ENCODE data around the gene RACK1. TPM values are rescaled to one million over a fixed set of nuclear protein-coding genes. Genes with fewer than 3 reads are reported as not detected.
"Not testable (repeated sequence)": the region's sequence is repeated elsewhere in the genome, so short reads cannot be mapped to it uniquely, and the experiment has no call there.

RACK1 gene
- total and polyA plus RNA-seq, 2 donors from 2014 or later, result 1,240 to 1,699 TPM

DNA sequence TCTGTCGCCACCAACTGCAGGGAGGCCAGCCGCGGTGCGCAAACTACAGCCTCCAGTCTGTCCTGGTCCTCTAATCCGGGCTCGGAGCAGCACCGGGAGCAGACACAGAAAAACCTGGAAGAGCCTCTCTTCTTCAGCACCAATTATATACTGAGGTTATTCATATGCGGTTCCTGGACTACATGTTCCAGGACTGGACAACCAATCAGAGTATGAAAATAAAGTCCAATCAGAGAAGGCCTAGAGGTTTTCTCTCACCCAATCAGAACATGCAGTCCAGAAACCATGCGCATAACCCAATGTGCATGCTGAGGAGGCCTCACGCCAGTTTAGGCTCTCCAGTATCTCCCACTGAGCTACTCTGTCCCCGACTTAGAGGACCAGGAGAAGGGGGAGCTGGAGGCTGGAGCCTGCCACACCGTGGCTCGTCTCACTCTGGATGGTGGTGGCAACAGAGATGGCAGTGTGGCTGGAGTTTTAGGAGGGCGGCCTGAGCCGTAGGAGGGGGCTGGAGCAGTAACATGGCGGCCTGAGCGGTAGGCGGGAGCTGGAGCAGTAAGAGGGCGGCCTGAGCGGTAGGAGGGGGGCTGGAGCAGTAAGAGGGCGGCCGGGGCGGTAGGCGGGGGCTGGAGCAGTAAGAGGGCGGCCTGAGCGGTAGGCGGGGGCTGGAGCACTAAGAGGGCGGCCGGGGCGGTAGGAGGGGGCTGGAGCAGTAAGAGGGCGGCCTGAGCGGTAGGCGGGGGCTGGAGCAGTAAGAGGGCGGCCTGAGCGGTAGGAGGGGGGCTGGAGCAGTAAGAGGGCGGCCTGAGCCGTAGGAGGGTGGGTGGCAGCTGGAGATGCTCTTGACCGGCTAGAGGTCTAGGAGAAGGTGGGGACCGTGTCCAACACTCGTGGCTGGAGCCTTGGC, 37.6 kb upstream of the RACK1 start:
- DNase-seq (no peak), FAIRE-seq (no peak)
- H3K4me3 ChIP-seq (ENCODE audit: low read length in 3 of 3), result no peak overlapping the region
- H3K27me3 ChIP-seq (ENCODE audit: control insufficient read depth, insufficient read depth, low read length), result no peaks in the 10 kb centered on the region
- no peaks in the 10 kb centered on the region for H3K9me3 ChIP-seq (ENCODE audit: control insufficient read depth in 2 of 3, insufficient read depth in 1 of 3, low read length in 3 of 3)
- no peaks in the 10 kb centered on the region for H3K36me3 ChIP-seq (ENCODE audit: control insufficient read depth in 2 of 3, insufficient read depth in 3 of 3, low read length in 3 of 3)
- no peak overlapping the region for H3K27ac ChIP-seq (ENCODE audit: low read depth in 2 of 2, low read length in 2 of 2)
- H3K4me1 ChIP-seq (ENCODE audit: control insufficient read depth in 2 of 3, insufficient read depth in 2 of 3, low read depth in 1 of 3, low read length in 3 of 3), result no peaks in the 10 kb centered on the region
- TF ChIP-seq, protein P1, sequence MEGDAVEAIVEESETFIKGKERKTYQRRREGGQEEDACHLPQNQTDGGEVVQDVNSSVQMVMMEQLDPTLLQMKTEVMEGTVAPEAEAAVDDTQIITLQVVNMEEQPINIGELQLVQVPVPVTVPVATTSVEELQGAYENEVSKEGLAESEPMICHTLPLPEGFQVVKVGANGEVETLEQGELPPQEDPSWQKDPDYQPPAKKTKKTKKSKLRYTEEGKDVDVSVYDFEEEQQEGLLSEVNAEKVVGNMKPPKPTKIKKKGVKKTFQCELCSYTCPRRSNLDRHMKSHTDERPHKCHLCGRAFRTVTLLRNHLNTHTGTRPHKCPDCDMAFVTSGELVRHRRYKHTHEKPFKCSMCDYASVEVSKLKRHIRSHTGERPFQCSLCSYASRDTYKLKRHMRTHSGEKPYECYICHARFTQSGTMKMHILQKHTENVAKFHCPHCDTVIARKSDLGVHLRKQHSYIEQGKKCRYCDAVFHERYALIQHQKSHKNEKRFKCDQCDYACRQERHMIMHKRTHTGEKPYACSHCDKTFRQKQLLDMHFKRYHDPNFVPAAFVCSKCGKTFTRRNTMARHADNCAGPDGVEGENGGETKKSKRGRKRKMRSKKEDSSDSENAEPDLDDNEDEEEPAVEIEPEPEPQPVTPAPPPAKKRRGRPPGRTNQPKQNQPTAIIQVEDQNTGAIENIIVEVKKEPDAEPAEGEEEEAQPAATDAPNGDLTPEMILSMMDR (IDR thresholded peaks at IDR 0.05; ENCODE audit: borderline replicate concordance, extremely low read depth, insufficient read depth), result no peak
- intact Hi-C loops (cut with DNase I), result no loop called here
- no peak overlapping the region for H3K9ac ChIP-seq (ENCODE audit: low read length in 3 of 3)

DNA sequence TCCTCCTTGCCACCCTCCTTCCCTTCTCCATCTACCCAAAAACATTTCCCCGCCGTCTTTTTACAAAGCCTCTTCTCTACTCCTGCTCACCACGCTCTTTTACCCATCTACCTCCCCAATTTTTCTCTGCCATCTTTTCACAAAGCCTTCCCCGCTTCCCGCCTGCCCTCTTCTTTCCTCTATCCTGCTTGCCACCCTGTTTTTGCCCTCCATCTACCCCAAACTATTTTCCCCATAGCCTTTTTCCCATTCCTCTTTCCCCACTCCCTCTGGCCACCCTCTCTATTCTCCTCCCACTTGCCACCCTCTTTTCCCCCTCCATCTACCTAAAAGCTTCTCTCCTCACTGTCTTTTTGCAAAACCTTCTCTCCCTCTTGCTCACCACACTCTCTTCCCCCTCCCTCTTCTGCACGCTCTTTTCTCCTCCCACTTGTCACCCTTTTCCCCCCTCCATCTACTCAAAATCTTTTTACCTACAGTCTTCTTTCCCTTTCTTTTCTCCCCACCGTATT, 36.6 kb upstream of the RACK1 start:
- TF ChIP-seq, protein P1 (IDR thresholded peaks at IDR 0.05; ENCODE audit: borderline replicate concordance, extremely low read depth, insufficient read depth), result no peak
- FAIRE-seq, result no peak
- intact Hi-C loops (cut with DNase I), result no loop called here

DNA sequence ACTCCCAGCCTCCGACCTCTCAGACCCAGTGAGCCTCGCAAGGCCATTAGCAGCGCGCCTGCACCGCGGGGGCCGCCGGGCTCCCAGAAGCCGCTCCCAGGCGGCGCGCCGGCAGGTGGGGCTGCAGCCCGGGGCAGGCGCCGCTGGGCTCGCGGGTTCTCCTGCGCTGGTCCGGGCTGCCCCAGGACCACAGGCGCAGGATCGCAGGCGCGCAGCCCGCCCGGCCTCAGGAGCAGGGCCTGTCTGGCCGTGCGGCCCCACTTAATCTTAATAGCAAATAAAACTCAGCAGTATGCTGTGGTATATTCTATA, 29.7 kb upstream of the RACK1 start:
- H3K4me3 ChIP-seq (ENCODE audit: low read length in 3 of 3); H3K9ac ChIP-seq (ENCODE audit: low read length in 3 of 3); H3K36me3 ChIP-seq (ENCODE audit: control insufficient read depth in 2 of 3, insufficient read depth in 3 of 3, low read length in 3 of 3); H3K27ac ChIP-seq (ENCODE audit: low read depth in 2 of 2, low read length in 2 of 2); H3K4me1 ChIP-seq (ENCODE audit: control insufficient read depth in 2 of 3, insufficient read depth in 2 of 3, low read depth in 1 of 3, low read length in 3 of 3); H3K9me3 ChIP-seq (ENCODE audit: control insufficient read depth in 2 of 3, insufficient read depth in 1 of 3, low read length in 3 of 3); FAIRE-seq; H3K27me3 ChIP-seq (ENCODE audit: control insufficient read depth, insufficient read depth, low read length); intact Hi-C loops (cut with DNase I): not testable (repeated sequence)
- peak in 2 of 5 donors; percentile 27 to 32 for DNase-seq

More for the DNA sequence above, 36.6 kb upstream of the RACK1 start:
- Histone ChIP-seq H3K4me1 (ENCODE audit: control insufficient read depth in 2 of 3, insufficient read depth in 2 of 3, low read depth in 1 of 3, low read length in 3 of 3) (no peaks in the 10 kb centered on the region), H3K9me3 (ENCODE audit: control insufficient read depth in 2 of 3, insufficient read depth in 1 of 3, low read length in 3 of 3) (no peaks in the 10 kb centered on the region), H3K4me3 (ENCODE audit: low read length in 3 of 3) (no peak overlapping the region), H3K9ac (ENCODE audit: low read length in 3 of 3) (no peak overlapping the region), H3K27me3 (ENCODE audit: control insufficient read depth, insufficient read depth, low read length) (no peaks in the 10 kb centered on the region), H3K27ac (ENCODE audit: low read depth in 2 of 2, low read length in 2 of 2) (no peak overlapping the region), H3K36me3 (ENCODE audit: control insufficient read depth in 2 of 3, insufficient read depth in 3 of 3, low read length in 3 of 3) (no peaks in the 10 kb centered on the region)
- DNase-seq, result no peak

DNA sequence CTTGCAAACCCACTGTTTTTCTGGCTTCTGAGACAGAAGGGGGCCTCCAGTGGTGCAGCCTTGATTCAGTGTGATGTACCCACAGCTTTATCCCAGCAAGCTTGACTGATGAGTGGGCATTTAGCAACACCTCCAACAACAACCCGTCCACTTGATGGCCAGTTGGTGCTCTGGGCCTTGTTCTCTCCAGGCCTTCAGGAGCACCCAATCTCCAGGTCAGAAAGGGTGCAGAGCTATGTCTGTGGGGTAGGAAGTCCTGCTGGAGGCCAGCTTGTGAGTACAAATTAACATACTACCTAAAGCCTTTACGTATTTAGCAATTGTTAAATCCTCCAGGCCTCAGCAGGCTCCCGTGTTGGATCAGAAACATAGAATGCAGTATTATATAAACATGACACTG, 27.4 kb upstream of the RACK1 start:
- Histone ChIP-seq H3K4me1 (ENCODE audit: control insufficient read depth in 2 of 3, insufficient read depth in 2 of 3, low read depth in 1 of 3, low read length in 3 of 3) (no peaks in the 10 kb centered on the region), H3K27ac (ENCODE audit: low read depth in 2 of 2, low read length in 2 of 2) (no peak overlapping the region), H3K4me3 (ENCODE audit: low read length in 3 of 3) (no peak overlapping the region), H3K36me3 (ENCODE audit: control insufficient read depth in 2 of 3, insufficient read depth in 3 of 3, low read length in 3 of 3) (peaks cover 0 to 2% (median 0%) of the 10 kb centered on the region in 3 donors), H3K9me3 (ENCODE audit: control insufficient read depth in 2 of 3, insufficient read depth in 1 of 3, low read length in 3 of 3) (no peaks in the 10 kb centered on the region), H3K27me3 (ENCODE audit: control insufficient read depth, insufficient read depth, low read length) (no peaks in the 10 kb centered on the region), H3K9ac (ENCODE audit: low read length in 3 of 3) (no peak overlapping the region)
- DNase-seq, result no peak
- TF ChIP-seq, protein P1 (IDR thresholded peaks at IDR 0.05; ENCODE audit: borderline replicate concordance, extremely low read depth, insufficient read depth), result no peak
- intact Hi-C loops (cut with DNase I), result no loop called here
- FAIRE-seq, result no peak

DNA sequence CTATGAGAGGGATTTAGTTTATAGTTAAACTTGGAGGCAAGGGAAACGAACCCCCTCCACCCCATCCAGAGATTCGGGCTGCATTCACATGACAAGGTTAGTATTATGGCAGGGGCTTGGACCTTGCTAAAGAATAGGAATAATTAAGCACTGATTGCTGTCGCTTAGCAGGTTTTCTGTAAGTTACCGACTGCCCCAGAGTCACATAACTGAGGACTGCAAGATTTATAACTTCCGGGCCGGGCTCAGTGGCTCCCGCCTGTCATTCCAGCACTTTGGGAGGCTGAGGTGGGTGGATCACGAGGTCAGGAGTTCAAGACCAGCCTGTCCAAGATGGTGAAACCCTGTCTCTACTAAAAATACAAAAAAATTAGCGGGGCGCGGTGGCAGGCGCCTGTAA, 24.2 kb upstream of the RACK1 start:
- H3K9ac ChIP-seq (ENCODE audit: low read length in 3 of 3); H3K4me1 ChIP-seq (ENCODE audit: control insufficient read depth in 2 of 3, insufficient read depth in 2 of 3, low read depth in 1 of 3, low read length in 3 of 3); H3K9me3 ChIP-seq (ENCODE audit: control insufficient read depth in 2 of 3, insufficient read depth in 1 of 3, low read length in 3 of 3); H3K27ac ChIP-seq (ENCODE audit: low read depth in 2 of 2, low read length in 2 of 2); FAIRE-seq; H3K27me3 ChIP-seq (ENCODE audit: control insufficient read depth, insufficient read depth, low read length); H3K36me3 ChIP-seq (ENCODE audit: control insufficient read depth in 2 of 3, insufficient read depth in 3 of 3, low read length in 3 of 3); intact Hi-C loops (cut with DNase I); H3K4me3 ChIP-seq (ENCODE audit: low read length in 3 of 3): not testable (repeated sequence)
- peak in 2 of 5 donors; percentile 45 to 46 for DNase-seq

DNA sequence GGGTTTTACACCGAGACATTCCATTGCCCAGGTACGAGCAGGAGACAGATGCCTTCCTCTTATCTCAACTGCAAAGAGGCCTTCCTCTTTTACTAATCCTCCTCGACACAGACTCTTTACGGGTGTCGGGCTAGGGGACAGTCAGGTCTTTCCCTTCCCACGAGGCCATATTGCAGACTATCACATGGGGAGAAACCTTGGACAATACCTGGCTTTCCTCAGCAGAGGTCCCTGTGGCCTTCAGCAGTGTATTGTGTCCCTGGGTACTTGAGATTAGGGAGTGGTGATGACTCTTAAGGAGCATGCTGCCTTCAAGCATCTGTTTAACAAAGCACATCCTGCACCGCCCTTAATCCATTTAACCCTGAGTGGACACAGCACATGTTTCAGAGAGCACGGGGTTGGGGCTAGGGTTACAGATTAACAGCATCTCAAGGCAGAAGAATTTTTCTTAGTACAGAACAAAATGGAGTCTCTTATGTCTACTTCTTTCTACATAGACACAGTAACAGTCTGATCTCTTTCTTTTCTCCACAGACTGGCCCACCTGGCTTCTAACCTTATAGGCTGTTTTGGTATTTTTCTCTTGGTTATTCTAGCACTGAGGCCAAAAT, 23.7 kb upstream of the RACK1 start:
- not testable (repeated sequence) for FAIRE-seq

More for the DNA sequence above, 23.7 kb upstream of the RACK1 start:
- H3K4me1 ChIP-seq (ENCODE audit: control insufficient read depth in 2 of 3, insufficient read depth in 2 of 3, low read depth in 1 of 3, low read length in 3 of 3); intact Hi-C loops (cut with DNase I); H3K36me3 ChIP-seq (ENCODE audit: control insufficient read depth in 2 of 3, insufficient read depth in 3 of 3, low read length in 3 of 3); H3K27ac ChIP-seq (ENCODE audit: low read depth in 2 of 2, low read length in 2 of 2); H3K9ac ChIP-seq (ENCODE audit: low read length in 3 of 3); DNase-seq; H3K9me3 ChIP-seq (ENCODE audit: control insufficient read depth in 2 of 3, insufficient read depth in 1 of 3, low read length in 3 of 3); H3K27me3 ChIP-seq (ENCODE audit: control insufficient read depth, insufficient read depth, low read length); H3K4me3 ChIP-seq (ENCODE audit: low read length in 3 of 3): not testable (repeated sequence)
